Naive thymus-derived CD4-positive, alpha-beta T cell (primary cell): ENCODE measurements around the gene C3. TPM values are rescaled to one million over a fixed set of nuclear protein-coding genes. Genes with fewer than 3 reads are reported as not detected.

Experiments used
- microRNA-seq: library from miRNA; unstranded; fragments of <30 nt; microRNA quantifications from one replicate; pipeline ENCODE4 v1.2.0, GENCODE V29; 2022; ENCODE audit warnings: borderline microRNAs expressed
- polyA plus RNA-seq, 2 donors: library from polyadenylated mRNA; unstranded; fragments of 300-500 nt; fragmentation: Illumina TruSeq; gene quantifications; one replicate each; pipeline ENCODE4 v1.2.3, GENCODE V29; 2021
- total RNA-seq, 6 experiments: library from RNA in 5 of 6; stranded (reverse) in 5 of 6; gene quantifications; 1 replicate in 5 of 6; 2 replicates in 1 of 6; pipeline ENCODE4 v1.2.3 and lab custom pipeline; 2021 to 2026

Gene C3
- total and polyA plus RNA-seq, 7 experiments from 2014 or later = 0.57 to 3.7 (median 1.8) TPM; not detected in 2

Small RNA genes lying within 50 kb of the gene (microRNA-seq; reads per million reads assigned to microRNA genes)
- gene MIR6791 = not detected

Other genes starting within 250 kb of the C3 start
- 100 to 1,000 TPM; 106 to 142 (median 118) TPM for gene DENND1C, start 238.9 kb downstream of the C3 start, total RNA-seq
- gene DENND1C, start 238.9 kb downstream of the C3 start, polyA plus RNA-seq = 100 to 1,000 TPM in 1 of 2 donors, 10 to 100 TPM in 1; 57.3 to 142 TPM
- 1 to 10 TPM; 1.5 to 7.6 (median 2.6) TPM for gene TUBB4A, start 218.3 kb downstream of the C3 start, total RNA-seq
- gene TUBB4A, start 218.3 kb downstream of the C3 start, polyA plus RNA-seq = 1 to 10 TPM; 1.5 to 4.5 TPM
- 1 to 10 TPM in 3 of 5 experiments, under 1 TPM in 1, not detected in 1; 0.38 to 3.9 (median 3.0) TPM for gene TNFSF9, start 189.6 kb downstream of the C3 start, total RNA-seq
- gene TNFSF9, start 189.6 kb downstream of the C3 start, polyA plus RNA-seq = not detected
- 10 to 100 TPM in 1 of 5 experiments, 1 to 10 TPM in 1, not detected in 3; 1.2 to 39.6 TPM for gene CD70, start 129.5 kb downstream of the C3 start, total RNA-seq
- not detected for gene CD70, start 129.5 kb downstream of the C3 start, polyA plus RNA-seq
- 10 to 100 TPM in 1 of 5 experiments, 1 to 10 TPM in 4; 1.0 to 20.5 (median 1.8) TPM for gene TNFSF14, start 50.5 kb downstream of the C3 start, total RNA-seq
- gene TNFSF14, start 50.5 kb downstream of the C3 start, polyA plus RNA-seq = 1 to 10 TPM; 1.3 to 1.9 TPM
- 10 to 100 TPM; 36.1 to 81.6 (median 61.9) TPM for gene GPR108, start 16.9 kb upstream of the C3 start, total RNA-seq
- gene GPR108, start 16.9 kb upstream of the C3 start, polyA plus RNA-seq = 10 to 100 TPM; 70.6 to 96.5 TPM
- 10 to 100 TPM in 1 of 5 experiments, 1 to 10 TPM in 4; 2.9 to 17.4 (median 5.4) TPM for gene TRIP10, start 19.0 kb upstream of the C3 start, total RNA-seq
- 1 to 10 TPM in 1 of 2 donors, under 1 TPM in 1; 0.74 to 1.8 TPM for gene TRIP10, start 19.0 kb upstream of the C3 start, polyA plus RNA-seq
- 10 to 100 TPM; 27.9 to 64.7 (median 57.4) TPM for gene SH2D3A, start 46.8 kb upstream of the C3 start, total RNA-seq
- gene SH2D3A, start 46.8 kb upstream of the C3 start, polyA plus RNA-seq = 10 to 100 TPM; 35.2 to 60.4 TPM
- gene VAV1, start 52.1 kb upstream of the C3 start, total RNA-seq = 100 to 1,000 TPM in 3 of 5 experiments, 10 to 100 TPM in 2; 90.5 to 132 (median 115) TPM
- 10 to 100 TPM; 26.2 to 41.4 TPM for gene VAV1, start 52.1 kb upstream of the C3 start, polyA plus RNA-seq
- gene ADGRE1, start 166.9 kb upstream of the C3 start, total RNA-seq = 10 to 100 TPM in 2 of 5 experiments, 1 to 10 TPM in 3; 7.1 to 31.7 (median 9.1) TPM
- gene ADGRE1, start 166.9 kb upstream of the C3 start, polyA plus RNA-seq = 10 to 100 TPM in 1 of 2 donors, 1 to 10 TPM in 1; 4.2 to 14.3 TPM